A673 (cell line): Measurements from ENCODE around the gene CHRD. TPM values are rescaled to one million over a fixed set of nuclear protein-coding genes. Genes with fewer than 3 reads are reported as not detected.
A peak's percentile ranks its signal among the peaks of the same experiment; 100 is the strongest.

Source experiments
- Bru-seq: library from RNA; stranded (reverse); fragments of 400-500 nt; gene quantifications from one replicate; lab custom pipeline; 2021; lab: Mats Ljungman, UMichigan
- BruChase-seq, 2 experiments: library from RNA; stranded (reverse); fragments of 400-500 nt; gene quantifications; one replicate each; lab custom pipeline; 2021; lab: Mats Ljungman, UMichigan
- BruUV-seq: library from RNA; stranded (reverse); fragments of 400-500 nt; replicated peaks from 2 replicates; lab custom pipeline; 2021; lab: Mats Ljungman, UMichigan
- CTCF ChIA-PET: fragments of 300-600 bp; sonication (Branson Sonifier 250); formaldehyde crosslinking; loops from one replicate; lab custom pipeline; 2022; ENCODE audit warnings: antibody characterized with exemption; lab: Charles Lee
- POLR2A ChIA-PET: fragments of 300-600 bp; sonication (Branson Sonifier 250); formaldehyde crosslinking; loops from one replicate; lab custom pipeline; 2022; ENCODE audit warnings: antibody characterized with exemption; ENCODE audit not compliant: low non-redundant PET; lab: Charles Lee
- DNase-seq: peaks from one replicate; pipeline ENCODE4 v3.0.0-alpha.2; 2015; ENCODE audit warnings: low spot score
- H3K27ac ChIP-seq: fragments of 200-600 bp; sonication (generic); 2 replicates; pipeline ENCODE4 v1.5.1; 2016; ENCODE audit warnings: mixed run types, low read depth, mild to moderate bottlenecking, mixed read lengths, antibody characterized with exemption, low read length; ENCODE audit not compliant: poor library complexity, severe bottlenecking
- H3K27me3 ChIP-seq: fragments of 200-600 bp; sonication (generic); replicated peaks from 2 replicates; pipeline ENCODE4 v1.6.1; 2017; ENCODE audit warnings: mixed run types, low read depth, mild to moderate bottlenecking, mixed read lengths, antibody characterized with exemption, low read length; ENCODE audit not compliant: insufficient read depth, poor library complexity
- H3K36me3 ChIP-seq: fragments of 200-600 bp; sonication (generic); 2 replicates; pipeline ENCODE4 v1.6.1; 2016; ENCODE audit warnings: mixed run types, mild to moderate bottlenecking, mixed read lengths, antibody characterized with exemption, low read length; ENCODE audit not compliant: insufficient read depth, poor library complexity, severe bottlenecking
- H3K4me1 ChIP-seq: fragments of 200-600 bp; sonication (generic); 2 replicates; pipeline ENCODE4 v1.6.1; 2017; ENCODE audit warnings: mixed run types, mild to moderate bottlenecking, mixed read lengths, antibody characterized with exemption, low read length; ENCODE audit not compliant: insufficient read depth, poor library complexity, severe bottlenecking
- H3K4me3 ChIP-seq: fragments of 200-600 bp; sonication (generic); 2 replicates; pipeline ENCODE4 v1.5.1; 2016; ENCODE audit warnings: low read depth, mixed run types, mild to moderate bottlenecking, mixed read lengths, low read length; ENCODE audit not compliant: poor library complexity, severe bottlenecking
- H3K9me3 ChIP-seq: fragments of 200-600 bp; sonication (generic); 2 replicates; pipeline ENCODE4 v1.6.1; 2016; ENCODE audit warnings: mixed run types, low read depth, mild to moderate bottlenecking, mixed read lengths, antibody characterized with exemption, low read length; ENCODE audit not compliant: poor library complexity, severe bottlenecking
- CTCF ChIP-seq: fragments of 300-800, 200-600 bp; sonication (generic); conservative IDR thresholded peaks from 2 replicates; pipeline ENCODE4 v1.5.1; 2017; ENCODE audit warnings: low read depth, mild to moderate bottlenecking, antibody characterized with exemption, low read length, moderate library complexity, mixed read lengths
- EZH2 ChIP-seq: fragments of 200-600 bp; sonication (generic); IDR thresholded peaks from 2 replicates; pipeline ENCODE4 v1.6.1; 2017; ENCODE audit warnings: borderline replicate concordance, low read depth, mild to moderate bottlenecking, mixed read lengths, antibody characterized with exemption, low read length; ENCODE audit not compliant: poor library complexity, severe bottlenecking
- intact Hi-C: fragments of 100-400 bp; cut with micrococcal nuclease; formaldehyde crosslinking; loops from one replicate; pipeline ENCODE4 v1.10.0; 2022; ENCODE audit not compliant: unreplicated experiment
- long read RNA-seq: library from polyadenylated mRNA; stranded (forward); transcript quantifications from one replicate; pipeline ENCODE4 v2.0.0, GENCODE V29; 2022
- total RNA-seq: library from RNA; stranded (reverse); gene quantifications from 2 replicates; pipeline ENCODE4 v1.2.3, GENCODE V29; 2021

CHRD gene
- total RNA-seq = 0.06 and 0.57 TPM in 2 replicates
- Bru-seq, nascent RNA = not detected
- percentile 8 among the genes with signal in this experiment for BruChase-seq, experiment 1, labeled RNA remaining after a 2-hour chase
- not detected for BruChase-seq, experiment 2, labeled RNA remaining after a 6-hour chase
- long read RNA-seq = 0 reads

- ChIA-PET CTCF (no interaction called here), POLR2A (no interaction called here)
- intact Hi-C loops = loop anchor here (10.0 kb wide), 1 partner anchor 405 kb away; no protein-coding TSS in a partner anchor
- Histone ChIP-seq H3K36me3 (no peaks in the 10 kb centered on the region), H3K4me1 (peaks cover 4% of the 10 kb centered on the region), H3K9me3 (no peaks in the 10 kb centered on the region), H3K4me3 (peak within 1 kb of the TSS; percentile 34), H3K27me3 (peaks cover 48% of the 10 kb centered on the region), H3K27ac (no peak within 1 kb of the TSS)
- TF ChIP-seq EZH2 (peak; percentile 58), CTCF (no peak)
- BruUV-seq = no TSS peak
- DNase-seq = no peak
Measured at GRCh38 chr3:184379358-184380184, at the start of gene CHRD. Gene CHRD (plus strand): TSS chr3:184380054. CDS start chr3:184380319, 265 bp downstream.

GRCh38 chr3:184332370-184333090 lies 47.3 kb upstream of the CHRD start:
- TF ChIP-seq CTCF = no peak
- no peak for TF ChIP-seq EZH2
- intact Hi-C loops = no loop called here
- no peak overlapping the region for H3K4me3 ChIP-seq
- POLR2A ChIA-PET = no interaction called here
- no peak for DNase-seq
- CTCF ChIA-PET = no interaction called here
- H3K4me1 ChIP-seq = peaks cover 17% of the 10 kb centered on the region
- BruUV-seq = no TSS peak
- H3K36me3 ChIP-seq = peaks cover 77% of the 10 kb centered on the region
- H3K27ac ChIP-seq = peak overlapping the region; percentile 50
- H3K9me3 ChIP-seq = no peaks in the 10 kb centered on the region
- no peaks in the 10 kb centered on the region for H3K27me3 ChIP-seq

- POLR2A ChIA-PET = no interaction called here
- no peak overlapping the region for H3K4me3 ChIP-seq
- peaks cover 23% of the 10 kb centered on the region for H3K4me1 ChIP-seq
- DNase-seq = no peak
- no peaks in the 10 kb centered on the region for H3K27me3 ChIP-seq
- no peaks in the 10 kb centered on the region for H3K9me3 ChIP-seq
- TSS peak; percentile 23 for BruUV-seq
- TF ChIP-seq CTCF (no peak), EZH2 (no peak)
- peaks cover 70% of the 10 kb centered on the region for H3K36me3 ChIP-seq
- intact Hi-C loops = no loop called here
- peak overlapping the region; percentile 50 for H3K27ac ChIP-seq
- CTCF ChIA-PET = no interaction called here
Measured at GRCh38 chr3:184333190-184333589, 46.7 kb upstream of the CHRD start.
